Measurements from ENCODE around the gene KPTN. TPM values are rescaled to one million over a fixed set of nuclear protein-coding genes. Genes with fewer than 3 reads are reported as not detected.

KPTN gene
- polyA plus RNA-seq, 1 donor (not counting 4 experiments of a cell fraction or from before 2014, with no cell fraction given) = 7.3 TPM

DNA sequence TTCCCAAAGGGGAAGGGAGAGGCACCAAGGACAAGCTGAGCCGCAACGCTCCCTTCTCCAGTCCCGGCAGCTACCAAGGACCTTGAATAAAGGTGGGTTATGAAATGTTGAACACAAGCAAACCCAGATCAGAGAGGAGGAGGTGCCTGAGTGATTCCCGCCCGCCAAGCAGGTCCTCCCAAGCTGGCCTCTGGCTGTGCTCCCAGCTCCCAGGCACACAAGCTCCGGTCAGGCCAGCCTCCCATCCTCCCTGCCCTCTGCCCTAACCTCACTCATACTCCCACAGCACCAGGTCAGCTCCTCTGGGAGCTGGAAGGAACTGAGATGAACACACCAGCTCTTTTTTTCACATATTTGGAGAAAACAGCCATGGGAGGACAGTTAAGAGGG, 27.1 kb upstream of the KPTN start:
- H2AFZ ChIP-seq (ENCODE audit: control insufficient read depth, low read length) = no peak overlapping the region
- H3K4me2 ChIP-seq (ENCODE audit: control insufficient read depth, extremely low read depth, insufficient read depth, low read depth, low read length) = peak overlapping the region; percentile 91
- peak overlapping the region; percentile 11 for H3K9ac ChIP-seq (ENCODE audit: control insufficient read depth, extremely low read depth, insufficient read depth, low read length)
- no peak for FAIRE-seq
- peaks cover 2 to 8% of the 10 kb centered on the region in 2 experiments for H3K36me3 ChIP-seq (ENCODE audit: control insufficient read depth in 2 of 2, extremely low read depth in 1 of 2, insufficient read depth in 2 of 2, low read length in 2 of 2)
- no peaks in the 10 kb centered on the region for H3K9me3 ChIP-seq (ENCODE audit: control insufficient read depth, low read depth, low read length)
- H3K4me3 ChIP-seq (ENCODE audit: control insufficient read depth in 2 of 3, extremely low read depth in 1 of 3, insufficient read depth in 2 of 3, low read depth in 1 of 3, low read length in 3 of 3) = peak overlapping the region in 1 of 3 experiments; percentile 11
- H3K27me3 ChIP-seq (ENCODE audit: control insufficient read depth, extremely low read depth, insufficient read depth, low read length) = no peaks in the 10 kb centered on the region
- H3K27ac ChIP-seq (ENCODE audit: control insufficient read depth, insufficient read depth, low read length) = peak overlapping the region; percentile 34
- peaks cover 2% of the 10 kb centered on the region for H3K9me1 ChIP-seq (ENCODE audit: control insufficient read depth, extremely low read depth, insufficient read depth, low read length)
- TF ChIP-seq, protein P1, sequence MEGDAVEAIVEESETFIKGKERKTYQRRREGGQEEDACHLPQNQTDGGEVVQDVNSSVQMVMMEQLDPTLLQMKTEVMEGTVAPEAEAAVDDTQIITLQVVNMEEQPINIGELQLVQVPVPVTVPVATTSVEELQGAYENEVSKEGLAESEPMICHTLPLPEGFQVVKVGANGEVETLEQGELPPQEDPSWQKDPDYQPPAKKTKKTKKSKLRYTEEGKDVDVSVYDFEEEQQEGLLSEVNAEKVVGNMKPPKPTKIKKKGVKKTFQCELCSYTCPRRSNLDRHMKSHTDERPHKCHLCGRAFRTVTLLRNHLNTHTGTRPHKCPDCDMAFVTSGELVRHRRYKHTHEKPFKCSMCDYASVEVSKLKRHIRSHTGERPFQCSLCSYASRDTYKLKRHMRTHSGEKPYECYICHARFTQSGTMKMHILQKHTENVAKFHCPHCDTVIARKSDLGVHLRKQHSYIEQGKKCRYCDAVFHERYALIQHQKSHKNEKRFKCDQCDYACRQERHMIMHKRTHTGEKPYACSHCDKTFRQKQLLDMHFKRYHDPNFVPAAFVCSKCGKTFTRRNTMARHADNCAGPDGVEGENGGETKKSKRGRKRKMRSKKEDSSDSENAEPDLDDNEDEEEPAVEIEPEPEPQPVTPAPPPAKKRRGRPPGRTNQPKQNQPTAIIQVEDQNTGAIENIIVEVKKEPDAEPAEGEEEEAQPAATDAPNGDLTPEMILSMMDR (optimal IDR thresholded peaks at IDR 0.05 in 1 of 3, IDR thresholded peaks at IDR 0.05 in 1 of 3, conservative IDR thresholded peaks at IDR 0.05 in 1 of 3; ENCODE audit: extremely low read depth in 1 of 3, insufficient read depth in 2 of 3, low read length in 3 of 3) = no peak
- TF ChIP-seq EZH2 (IDR thresholded peaks at IDR 0.05; ENCODE audit: low read length) = no peak
- H3K4me1 ChIP-seq (ENCODE audit: control insufficient read depth, extremely low read depth, insufficient read depth, low read length) = peaks cover 49% of the 10 kb centered on the region
- dilution Hi-C loops (cut with MboI; ENCODE audit: extremely low pct_ligation_motif_present, low sequenced_read_pairs) = no loop called here
- H3K79me2 ChIP-seq (ENCODE audit: control insufficient read depth, insufficient read depth, low read length) = peaks cover 78% of the 10 kb centered on the region
- H4K20me1 ChIP-seq (ENCODE audit: control insufficient read depth, extremely low read depth, insufficient read depth, low read length) = no peaks in the 10 kb centered on the region
- DNase-seq (ENCODE audit: low read depth, low spot score) = no peak

DNA sequence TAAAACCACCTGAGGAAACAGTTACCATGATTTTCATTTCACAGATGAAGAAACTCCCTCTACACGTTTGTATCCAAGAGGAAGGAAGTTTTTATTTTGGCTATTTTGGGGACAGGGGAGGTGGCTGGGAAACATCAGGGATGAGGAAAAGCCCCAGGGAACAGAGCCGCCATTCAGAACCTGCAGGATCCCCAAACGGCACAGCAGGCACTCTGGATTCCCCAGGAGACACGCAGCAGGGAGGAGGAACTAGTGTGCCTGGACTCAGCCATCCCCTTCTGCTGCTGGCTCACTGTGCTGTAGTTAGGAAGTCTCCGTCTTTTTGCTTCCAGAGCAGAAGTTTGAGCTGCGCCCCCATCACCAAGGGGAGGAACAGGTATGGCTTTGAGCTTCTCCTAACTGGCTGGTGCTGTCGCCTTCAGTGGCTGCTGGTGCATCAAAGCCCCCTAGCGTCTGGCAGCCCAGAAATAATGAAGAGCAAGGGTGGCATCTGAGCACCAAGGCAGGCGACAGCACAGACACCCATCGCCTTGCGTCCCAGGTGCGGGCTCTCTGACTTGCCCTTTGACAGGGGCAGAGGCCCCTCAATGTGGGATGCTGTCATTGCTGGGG, 26.6 kb upstream of the KPTN start:
- Histone ChIP-seq H3K9ac (ENCODE audit: control insufficient read depth, extremely low read depth, insufficient read depth, low read length) (peak overlapping the region; percentile 7), H3K9me3 (ENCODE audit: control insufficient read depth, low read depth, low read length) (no peaks in the 10 kb centered on the region), H3K4me2 (ENCODE audit: control insufficient read depth, extremely low read depth, insufficient read depth, low read depth, low read length) (peak overlapping the region; percentile 50), H3K4me3 (ENCODE audit: control insufficient read depth in 2 of 3, extremely low read depth in 1 of 3, insufficient read depth in 2 of 3, low read depth in 1 of 3, low read length in 3 of 3) (peak overlapping the region in 2 of 3 experiments; percentile 0 to 40), H3K4me1 (ENCODE audit: control insufficient read depth, extremely low read depth, insufficient read depth, low read length) (peaks cover 49% of the 10 kb centered on the region), H3K27ac (ENCODE audit: control insufficient read depth, insufficient read depth, low read length) (peak overlapping the region; percentile 43), H3K79me2 (ENCODE audit: control insufficient read depth, insufficient read depth, low read length) (peaks cover 79% of the 10 kb centered on the region), H3K27me3 (ENCODE audit: control insufficient read depth, extremely low read depth, insufficient read depth, low read length) (no peaks in the 10 kb centered on the region), H3K9me1 (ENCODE audit: control insufficient read depth, extremely low read depth, insufficient read depth, low read length) (peaks cover 2% of the 10 kb centered on the region), H2AFZ (ENCODE audit: control insufficient read depth, low read length) (no peak overlapping the region), H3K36me3 (ENCODE audit: control insufficient read depth in 2 of 2, extremely low read depth in 1 of 2, insufficient read depth in 2 of 2, low read length in 2 of 2) (peaks cover 2 to 8% of the 10 kb centered on the region in 2 experiments), H4K20me1 (ENCODE audit: control insufficient read depth, extremely low read depth, insufficient read depth, low read length) (no peaks in the 10 kb centered on the region)
- FAIRE-seq (no peak), DNase-seq (ENCODE audit: low read depth, low spot score) (no peak)
- TF ChIP-seq, protein P1 (optimal IDR thresholded peaks at IDR 0.05 in 1 of 3, IDR thresholded peaks at IDR 0.05 in 1 of 3, conservative IDR thresholded peaks at IDR 0.05 in 1 of 3; ENCODE audit: extremely low read depth in 1 of 3, insufficient read depth in 2 of 3, low read length in 3 of 3) = peak in 2 of 3 experiments; percentile 11 to 18
- TF ChIP-seq EZH2 (IDR thresholded peaks at IDR 0.05; ENCODE audit: low read length) = no peak
- dilution Hi-C loops (cut with MboI; ENCODE audit: extremely low pct_ligation_motif_present, low sequenced_read_pairs) = no loop called here
